Measurements from ENCODE around the gene VPS35.
"Not testable (repeated sequence)": the region's sequence is repeated elsewhere in the genome, so short reads cannot be mapped to it uniquely, and the experiment has no call there.

The VPS35 gene

GRCh38 chr16:46712911-46713310 lies 23.9 kb upstream of the VPS35 start:
- DNase-seq (ENCODE audit: low read depth): no peak

GRCh38 chr16:46711106-46712058 lies 22.4 kb upstream of the VPS35 start:
- DNase-seq (ENCODE audit: low read depth): no peak

GRCh38 chr16:46709469-46710005 lies 20.6 kb upstream of the VPS35 start:
- DNase-seq (ENCODE audit: low read depth): no peak

- no peak for DNase-seq (ENCODE audit: low read depth)
Measured at GRCh38 chr16:46706642-46707041, 17.7 kb upstream of the VPS35 start.

GRCh38 chr16:46702030-46702429 lies 13.1 kb upstream of the VPS35 start:
- DNase-seq (ENCODE audit: low read depth): no peak

- no peak for DNase-seq (ENCODE audit: low read depth)
Measured at GRCh38 chr16:46701615-46702014, 12.6 kb upstream of the VPS35 start.

GRCh38 chr16:46700048-46700447 lies 11.1 kb upstream of the VPS35 start:
- DNase-seq (ENCODE audit: low read depth): no peak

- no peak for DNase-seq (ENCODE audit: low read depth)
Measured at GRCh38 chr16:46696957-46697356, 8.0 kb upstream of the VPS35 start.

- no peak for DNase-seq (ENCODE audit: low read depth)
Measured at GRCh38 chr16:46695937-46696336, 7.0 kb upstream of the VPS35 start.

GRCh38 chr16:46693598-46693997 lies 4.6 kb upstream of the VPS35 start:
- no peak for DNase-seq (ENCODE audit: low read depth)

GRCh38 chr16:46691726-46692125 lies 2.7 kb upstream of the VPS35 start:
- DNase-seq (ENCODE audit: low read depth): no peak

GRCh38 chr16:46690281-46691178 lies 1.6 kb upstream of the VPS35 start:
- DNase-seq (ENCODE audit: low read depth): no peak

GRCh38 chr16:46689365-46690280 lies 645 bp upstream of the VPS35 start, which contains the start of gene ORC6:
Gene ORC6 (plus strand): TSS chr16:46689659. CDS start chr16:46689706, 47 bp downstream.
- peak; percentile 94 for DNase-seq (ENCODE audit: low read depth)

- no peak for DNase-seq (ENCODE audit: low read depth)
Measured at GRCh38 chr16:46688101-46688653, 801 bp downstream of the VPS35 start.

GRCh38 chr16:46687486-46687885 lies 1.5 kb downstream of the VPS35 start:
- no peak for DNase-seq (ENCODE audit: low read depth)

GRCh38 chr16:46686815-46687473 lies 2.0 kb downstream of the VPS35 start:
- no peak for DNase-seq (ENCODE audit: low read depth)

- not testable (repeated sequence) for DNase-seq (ENCODE audit: low read depth)
Measured at GRCh38 chr16:46681867-46682266, 7.1 kb downstream of the VPS35 start.

- not testable (repeated sequence) for DNase-seq (ENCODE audit: low read depth)
Measured at GRCh38 chr16:46677943-46678342, 11.0 kb downstream of the VPS35 start.

GRCh38 chr16:46673320-46674013 lies 15.5 kb downstream of the VPS35 start:
- peak; percentile 7 for DNase-seq (ENCODE audit: low read depth)

- DNase-seq (ENCODE audit: low read depth): no peak
Measured at GRCh38 chr16:46662123-46662522, 26.9 kb downstream of the VPS35 start.
